HG03103 (cell line): ENCODE results near the gene MAD1L1.
"Not testable (repeated sequence)": the region's sequence is repeated elsewhere in the genome, so short reads cannot be mapped to it uniquely, and the experiment has no call there.

ENCODE experiments used
- ATAC-seq: cut with Tn5 transposase; IDR thresholded peaks from one replicate; pipeline ENCODE4 v1.9.1; 2021; ENCODE audit warnings: low read depth; ENCODE audit not compliant: unreplicated experiment

Gene MAD1L1

DNA sequence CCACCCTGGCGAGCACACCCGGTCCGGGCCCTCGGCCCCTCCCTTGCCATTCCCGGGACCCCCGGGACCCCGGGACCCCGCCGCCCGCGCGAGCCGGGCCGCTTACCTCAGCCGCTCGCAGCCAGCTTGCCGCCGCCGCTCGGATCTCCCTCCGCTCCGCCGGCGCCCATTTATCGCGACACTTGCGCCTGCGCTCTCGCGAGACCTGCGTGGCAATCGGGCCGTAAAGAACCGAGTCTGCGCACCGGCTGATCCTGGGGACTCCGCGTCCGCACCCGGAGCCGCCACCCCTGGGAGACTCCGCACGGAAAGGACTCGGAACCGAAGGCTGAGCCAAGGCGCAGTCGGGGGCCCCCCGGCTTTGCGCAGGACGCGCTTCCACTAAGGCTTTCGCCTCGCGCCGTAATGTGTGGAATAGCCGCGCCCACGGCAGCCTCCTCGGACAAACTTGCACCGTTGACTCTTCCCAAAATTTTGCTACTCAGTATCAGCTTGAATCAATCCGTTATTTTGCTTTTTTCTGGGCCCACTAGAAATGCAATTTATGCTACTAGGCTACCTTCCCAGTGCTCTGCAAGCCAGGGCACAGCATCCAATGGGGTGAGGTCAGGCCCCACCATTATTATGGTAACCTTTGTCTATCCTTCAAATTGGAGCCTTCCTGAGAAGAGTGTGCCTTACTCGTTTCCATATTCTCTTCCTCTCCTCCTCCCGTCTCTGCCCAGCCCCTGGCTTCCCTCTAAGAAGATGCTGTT is at the start of gene MAD1L1:
Gene MAD1L1 (minus strand): TSS at position 180 of the 755 bp plus-strand sequence. CDS start 2,812 bp downstream, outside the sequence.
- peak; percentile 47 for ATAC-seq

- ATAC-seq: no peak
These were observed 49.5 kb upstream of the MAD1L1 start for GRCh38 chr7:2282185-2282751.

GRCh38 chr7:2281541-2281940 is 48.8 kb upstream of the MAD1L1 start:
- ATAC-seq: no peak

- no peak for ATAC-seq
These were observed 47.7 kb upstream of the MAD1L1 start for GRCh38 chr7:2280424-2280823.

- no peak for ATAC-seq
These were observed 47.2 kb upstream of the MAD1L1 start for GRCh38 chr7:2279896-2280295.

DNA sequence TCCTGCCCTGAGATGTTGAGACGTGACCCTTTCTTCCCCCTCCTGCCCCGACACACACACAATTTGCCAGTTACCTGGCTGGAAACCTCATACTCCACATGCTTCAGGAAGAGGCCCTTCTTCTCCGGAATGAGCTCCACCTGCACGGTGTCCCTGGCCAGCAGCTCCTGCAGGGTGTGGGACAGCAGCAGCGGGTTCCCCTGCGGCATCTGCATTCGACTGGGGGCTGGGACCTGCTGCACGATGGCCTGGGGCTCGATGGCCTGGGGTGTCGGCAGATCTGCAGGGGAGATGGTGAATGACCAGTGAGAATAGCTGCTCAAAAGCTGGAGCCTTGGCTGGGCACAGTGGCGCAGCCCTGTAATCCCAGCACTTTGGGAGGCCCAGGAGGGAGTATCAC is 45.3 kb upstream of the MAD1L1 start:
- ATAC-seq: no peak

DNA sequence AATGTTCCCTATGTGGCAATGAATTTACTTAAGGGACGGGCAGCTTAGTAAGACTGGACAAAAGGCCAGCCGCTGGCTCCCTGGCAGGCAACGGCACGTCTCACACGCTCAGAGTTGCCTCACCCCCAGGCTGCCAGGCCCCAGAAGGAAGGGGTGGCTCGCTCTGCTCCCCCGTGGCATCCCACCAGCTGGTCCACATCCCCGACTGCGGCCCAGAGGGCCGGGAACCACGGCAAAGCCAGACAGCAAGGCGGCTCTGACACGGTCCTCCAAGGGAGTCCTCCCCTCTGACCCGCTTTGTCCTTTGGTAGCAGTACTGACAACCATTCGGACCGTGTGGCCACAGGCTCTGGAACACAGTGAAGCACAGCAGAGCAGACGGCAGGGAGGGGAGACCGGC is 43.4 kb upstream of the MAD1L1 start:
- ATAC-seq: no peak

DNA sequence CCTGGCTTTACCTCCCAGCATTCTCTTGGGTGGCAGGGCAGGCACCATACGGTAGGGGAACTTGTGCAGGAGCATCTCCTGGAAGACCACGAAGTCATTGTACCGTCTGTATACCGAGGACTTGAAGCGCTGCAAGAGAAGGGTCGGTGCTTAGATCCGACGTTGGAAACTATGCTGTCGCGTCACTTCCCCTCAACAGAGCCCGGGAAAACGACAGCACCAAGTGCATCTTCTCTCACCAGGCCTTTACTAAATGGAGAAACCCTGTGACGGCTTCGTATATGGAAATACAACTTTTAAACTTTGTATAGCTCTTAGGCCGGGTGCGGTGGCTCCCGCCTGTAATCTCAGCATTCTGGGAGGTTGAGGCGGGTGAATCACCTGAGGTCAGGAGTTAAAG is 42.4 kb upstream of the MAD1L1 start:
- ATAC-seq: no peak

DNA sequence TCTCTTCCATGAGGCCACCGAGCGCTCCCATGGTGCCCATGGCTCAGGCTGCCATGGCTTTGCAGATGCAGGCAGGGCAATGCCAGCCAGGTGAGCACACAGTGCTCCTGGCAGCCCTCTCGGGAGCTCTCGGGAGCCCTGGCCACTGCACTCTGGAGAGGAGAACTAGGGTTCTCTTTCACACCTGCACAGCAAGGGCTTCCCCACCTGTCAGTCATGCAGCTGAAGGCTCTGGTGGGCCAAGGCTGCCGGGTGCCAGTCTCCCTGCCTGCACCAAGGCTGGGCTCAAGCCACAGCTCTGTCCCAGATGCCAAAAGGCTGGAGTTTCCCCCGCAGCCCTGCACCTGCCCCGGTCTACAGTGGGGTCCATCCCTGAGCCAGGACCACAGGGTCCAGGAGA is 41.9 kb upstream of the MAD1L1 start:
- no peak for ATAC-seq

- no peak for ATAC-seq
These were observed 41.1 kb upstream of the MAD1L1 start for GRCh38 chr7:2273866-2274265.

GRCh38 chr7:2272031-2272430 is 39.3 kb upstream of the MAD1L1 start:
- no peak for ATAC-seq

GRCh38 chr7:2271273-2272026 is 38.7 kb upstream of the MAD1L1 start:
- ATAC-seq: no peak

- ATAC-seq: no peak
These were observed 37.8 kb upstream of the MAD1L1 start for GRCh38 chr7:2270495-2270894.

- ATAC-seq: no peak
These were observed 37.3 kb upstream of the MAD1L1 start for GRCh38 chr7:2269991-2270460.

- not testable (repeated sequence) for ATAC-seq
These were observed 36.6 kb upstream of the MAD1L1 start for GRCh38 chr7:2269089-2269990.

- ATAC-seq: no peak
These were observed 34.2 kb upstream of the MAD1L1 start for GRCh38 chr7:2266911-2267310.

- ATAC-seq: no peak
These were observed 31.4 kb upstream of the MAD1L1 start for GRCh38 chr7:2264158-2264557.

DNA sequence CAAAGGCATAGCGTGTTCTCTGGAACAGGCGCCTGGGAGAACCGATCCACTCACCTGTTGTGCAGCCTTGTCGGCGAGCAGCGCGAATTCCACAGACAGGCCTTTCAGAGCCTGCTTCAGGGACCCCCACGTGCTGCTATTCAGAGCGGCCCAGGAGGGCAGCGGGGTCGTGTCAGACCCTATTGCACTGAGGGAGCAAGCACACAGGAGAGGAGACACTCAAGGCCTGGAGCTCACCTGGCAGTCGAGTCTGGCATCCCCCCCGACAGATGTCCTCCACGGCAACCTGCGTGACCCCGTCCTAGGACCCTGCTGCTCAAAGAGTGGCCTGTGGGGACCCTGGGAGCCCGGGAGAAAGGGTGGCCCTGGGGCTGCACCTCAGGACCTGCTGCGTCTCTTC is 30.4 kb upstream of the MAD1L1 start:
- no peak for ATAC-seq

- ATAC-seq: no peak
These were observed 28.9 kb upstream of the MAD1L1 start for GRCh38 chr7:2261611-2262010.

DNA sequence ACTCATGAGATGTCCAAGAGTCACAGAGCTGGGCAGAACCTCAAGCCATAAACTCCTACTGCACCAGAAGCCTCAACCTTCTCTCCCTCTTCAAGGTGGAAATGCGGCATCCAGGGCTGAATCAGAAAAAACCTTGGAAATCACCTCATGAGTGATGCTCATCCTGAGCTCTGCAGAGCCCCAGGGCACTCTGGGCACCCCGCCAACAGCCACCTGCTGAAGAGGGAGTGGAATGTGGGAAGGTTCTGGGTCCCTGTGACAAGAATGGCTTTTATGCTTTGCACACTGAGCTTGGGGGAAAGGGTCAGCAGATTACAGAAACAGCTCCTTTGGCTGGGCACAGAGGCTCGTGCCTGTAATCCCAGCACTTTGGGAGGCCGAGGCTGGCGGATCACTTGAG is 28.1 kb upstream of the MAD1L1 start:
- no peak for ATAC-seq

GRCh38 chr7:2259480-2259879 is 26.7 kb upstream of the MAD1L1 start:
- ATAC-seq: no peak
